PFSK-1 (cell line): ENCODE measurements around the gene MEIS3.

Source experiments
- FOXP2 ChIP-seq: optimal IDR thresholded peaks from 2 replicates; pipeline ENCODE3; 2011; ENCODE audit warnings: borderline replicate concordance, control low read depth, inconsistent platforms; ENCODE audit not compliant: insufficient read depth; ENCODE audit errors: extremely low read length, extremely low read depth
- POLR2AphosphoS5 ChIP-seq: IDR thresholded peaks from 2 replicates; pipeline ENCODE4 v1.6.1; 2012; ENCODE audit warnings: low read depth, mild to moderate bottlenecking, control low read depth, low read length, moderate library complexity
- SIN3A ChIP-seq: IDR thresholded peaks from 2 replicates; pipeline ENCODE4 v1.6.1; 2012; ENCODE audit warnings: mild to moderate bottlenecking, low read length, moderate library complexity, borderline replicate concordance; ENCODE audit not compliant: insufficient read depth
- TAF1 ChIP-seq: IDR thresholded peaks from 2 replicates; pipeline ENCODE4 v1.6.1; 2012; ENCODE audit warnings: low read length, control low read depth, borderline replicate concordance; ENCODE audit not compliant: insufficient read depth
- TF ChIP-seq, protein P1 (sequence below), 2 experiments: IDR thresholded peaks; 2 replicates each; pipeline versions ENCODE4 v1.6.1 to v1.8.0; 2011 to 2012; ENCODE audit warnings: low read depth in 2 of 2, low read length in 2 of 2, control low read depth in 1 of 2, inconsistent platforms in 1 of 2, mild to moderate bottlenecking in 1 of 2, moderate library complexity in 1 of 2; ENCODE audit not compliant: insufficient read depth in 1 of 2

MEIS3 gene

DNA sequence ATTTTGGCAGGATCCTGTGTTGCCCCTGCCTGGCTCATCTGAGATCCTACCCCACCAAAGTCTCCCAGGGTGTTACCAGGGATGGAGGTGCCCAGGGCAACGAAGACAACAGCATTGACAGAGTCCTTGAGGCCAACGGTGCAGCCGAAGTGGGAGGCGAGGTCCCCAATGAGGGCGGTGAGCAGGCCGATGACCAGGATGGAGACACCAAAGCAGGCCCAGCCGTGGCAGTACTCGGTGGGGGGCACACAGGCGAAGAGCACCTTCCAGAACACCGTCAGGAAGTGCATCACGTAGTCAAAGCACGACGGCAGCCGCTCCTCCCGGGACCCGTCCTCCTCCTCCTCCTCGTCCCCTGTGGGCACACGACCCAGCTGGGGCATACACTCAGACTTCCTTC, 12.8 kb upstream of the MEIS3 start:
- TF ChIP-seq POLR2AphosphoS5: no peak
- no peak for TF ChIP-seq TAF1
- TF ChIP-seq, protein P1, sequence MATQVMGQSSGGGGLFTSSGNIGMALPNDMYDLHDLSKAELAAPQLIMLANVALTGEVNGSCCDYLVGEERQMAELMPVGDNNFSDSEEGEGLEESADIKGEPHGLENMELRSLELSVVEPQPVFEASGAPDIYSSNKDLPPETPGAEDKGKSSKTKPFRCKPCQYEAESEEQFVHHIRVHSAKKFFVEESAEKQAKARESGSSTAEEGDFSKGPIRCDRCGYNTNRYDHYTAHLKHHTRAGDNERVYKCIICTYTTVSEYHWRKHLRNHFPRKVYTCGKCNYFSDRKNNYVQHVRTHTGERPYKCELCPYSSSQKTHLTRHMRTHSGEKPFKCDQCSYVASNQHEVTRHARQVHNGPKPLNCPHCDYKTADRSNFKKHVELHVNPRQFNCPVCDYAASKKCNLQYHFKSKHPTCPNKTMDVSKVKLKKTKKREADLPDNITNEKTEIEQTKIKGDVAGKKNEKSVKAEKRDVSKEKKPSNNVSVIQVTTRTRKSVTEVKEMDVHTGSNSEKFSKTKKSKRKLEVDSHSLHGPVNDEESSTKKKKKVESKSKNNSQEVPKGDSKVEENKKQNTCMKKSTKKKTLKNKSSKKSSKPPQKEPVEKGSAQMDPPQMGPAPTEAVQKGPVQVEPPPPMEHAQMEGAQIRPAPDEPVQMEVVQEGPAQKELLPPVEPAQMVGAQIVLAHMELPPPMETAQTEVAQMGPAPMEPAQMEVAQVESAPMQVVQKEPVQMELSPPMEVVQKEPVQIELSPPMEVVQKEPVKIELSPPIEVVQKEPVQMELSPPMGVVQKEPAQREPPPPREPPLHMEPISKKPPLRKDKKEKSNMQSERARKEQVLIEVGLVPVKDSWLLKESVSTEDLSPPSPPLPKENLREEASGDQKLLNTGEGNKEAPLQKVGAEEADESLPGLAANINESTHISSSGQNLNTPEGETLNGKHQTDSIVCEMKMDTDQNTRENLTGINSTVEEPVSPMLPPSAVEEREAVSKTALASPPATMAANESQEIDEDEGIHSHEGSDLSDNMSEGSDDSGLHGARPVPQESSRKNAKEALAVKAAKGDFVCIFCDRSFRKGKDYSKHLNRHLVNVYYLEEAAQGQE (IDR thresholded peaks at IDR 0.05; ENCODE audit: insufficient read depth in 1 of 2, low read depth in 2 of 2, low read length in 2 of 2): no peak
- TF ChIP-seq FOXP2: no peak
- TF ChIP-seq SIN3A: no peak

DNA sequence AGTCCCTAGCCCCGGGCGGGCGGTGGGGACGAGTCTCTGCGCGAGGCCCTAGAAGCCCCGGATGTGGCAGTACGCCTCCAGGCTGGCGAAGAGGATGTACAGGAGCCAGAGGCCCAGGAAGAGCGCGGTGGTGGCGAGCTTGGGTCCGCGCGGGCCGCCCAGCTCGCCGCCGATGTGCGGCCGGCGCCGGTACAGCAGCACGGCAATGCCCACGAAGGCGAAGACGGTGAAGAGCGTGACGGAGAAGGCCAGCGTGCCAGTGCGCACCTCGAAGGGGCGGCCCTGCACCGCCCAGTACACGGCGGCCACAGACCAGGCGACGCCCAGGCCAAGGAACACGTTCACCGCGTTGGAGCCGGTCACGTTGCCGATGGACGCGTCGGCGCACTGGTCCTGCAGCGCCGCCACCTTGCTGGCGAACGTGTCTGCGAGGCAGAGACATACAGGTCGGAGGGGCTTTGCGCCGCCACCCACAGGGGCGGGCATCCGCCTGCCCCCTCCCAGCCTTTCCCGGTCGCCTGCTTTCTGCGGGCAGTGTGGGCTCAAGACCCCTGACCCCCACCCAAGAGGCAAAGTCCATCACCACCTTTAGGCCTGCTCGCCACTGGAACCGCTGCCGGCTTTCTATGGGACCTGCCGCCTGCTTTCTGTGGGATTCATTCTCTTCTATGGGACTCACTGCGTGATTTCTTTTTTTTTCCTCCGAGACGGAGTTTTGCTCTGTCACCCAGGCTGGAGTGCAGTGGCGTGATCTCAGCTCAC, 10.9 kb upstream of the MEIS3 start:
- TF ChIP-seq, protein P1 (IDR thresholded peaks at IDR 0.05; ENCODE audit: insufficient read depth in 1 of 2, low read depth in 2 of 2, low read length in 2 of 2): no peak
- TF ChIP-seq TAF1: no peak
- TF ChIP-seq SIN3A: no peak
- TF ChIP-seq POLR2AphosphoS5: no peak
- TF ChIP-seq FOXP2: no peak

GRCh38 chr19:47429140-47429793, 9.9 kb upstream of the MEIS3 start:
- TF ChIP-seq SIN3A: no peak
- TF ChIP-seq, protein P1 (IDR thresholded peaks at IDR 0.05; ENCODE audit: insufficient read depth in 1 of 2, low read depth in 2 of 2, low read length in 2 of 2): no peak
- TF ChIP-seq FOXP2: no peak
- TF ChIP-seq TAF1: no peak
- no peak for TF ChIP-seq POLR2AphosphoS5

DNA sequence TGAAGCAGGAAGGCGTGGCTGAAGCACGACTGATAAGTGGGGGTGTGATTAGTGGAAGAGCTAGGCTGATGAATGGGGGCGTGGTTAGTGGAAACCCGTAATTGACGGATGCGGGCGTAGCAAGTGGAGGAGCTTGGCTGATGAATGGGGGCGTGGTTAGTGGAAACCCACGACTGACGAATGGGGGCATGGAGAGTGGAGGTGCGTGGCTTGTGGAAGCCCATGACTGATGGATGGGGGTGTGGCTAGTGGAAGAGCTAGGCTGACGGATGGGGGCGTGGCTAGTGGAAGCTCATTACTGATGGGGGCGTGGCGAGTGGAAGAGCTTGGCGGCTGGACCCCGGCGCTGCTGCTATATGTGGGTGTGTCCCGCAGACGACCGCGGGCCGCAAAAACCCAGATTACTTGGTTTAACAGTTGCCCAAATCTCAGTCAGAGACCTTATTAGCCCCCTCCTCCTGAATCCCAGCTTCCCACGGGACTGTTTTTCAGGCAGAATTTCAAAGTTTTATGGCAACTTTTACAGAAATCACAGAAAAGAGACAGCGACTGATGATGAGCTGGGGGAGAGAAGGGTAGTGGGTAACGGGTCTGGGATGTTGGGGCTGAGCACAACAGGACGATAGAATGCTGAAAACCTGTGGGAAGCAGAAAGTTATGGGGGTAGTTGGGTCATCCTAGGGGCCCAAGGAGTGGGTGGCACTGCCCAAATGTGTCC, 9.0 kb upstream of the MEIS3 start:
- TF ChIP-seq TAF1: no peak
- peak; percentile 1; the same call in 1 of the 2 replicates for TF ChIP-seq SIN3A

- TF ChIP-seq SIN3A (0 out of 2 replicates have a peak, but pooled peaks have one; percentile 71), TAF1 (no peak), FOXP2 (no peak)
Observed at GRCh38 chr19:47427241-47428176, 8.2 kb upstream of the MEIS3 start.
